Activated T-cell treated with anti-CD3 and anti-CD28 coated beads for 24 hours (primary cell): ENCODE data around the gene ZNF236.

Experiments used
- DNase-seq: peaks from one replicate; pipeline ENCODE4 v3.0.0-alpha.2; 2020; ENCODE audit warnings: low read depth

Gene ZNF236

GRCh38 chr18:76973520-76974266, 151.3 kb downstream of the ZNF236 start:
- DNase-seq: no peak

GRCh38 chr18:76974386-76974785, 152.0 kb downstream of the ZNF236 start:
- no peak for DNase-seq

DNA sequence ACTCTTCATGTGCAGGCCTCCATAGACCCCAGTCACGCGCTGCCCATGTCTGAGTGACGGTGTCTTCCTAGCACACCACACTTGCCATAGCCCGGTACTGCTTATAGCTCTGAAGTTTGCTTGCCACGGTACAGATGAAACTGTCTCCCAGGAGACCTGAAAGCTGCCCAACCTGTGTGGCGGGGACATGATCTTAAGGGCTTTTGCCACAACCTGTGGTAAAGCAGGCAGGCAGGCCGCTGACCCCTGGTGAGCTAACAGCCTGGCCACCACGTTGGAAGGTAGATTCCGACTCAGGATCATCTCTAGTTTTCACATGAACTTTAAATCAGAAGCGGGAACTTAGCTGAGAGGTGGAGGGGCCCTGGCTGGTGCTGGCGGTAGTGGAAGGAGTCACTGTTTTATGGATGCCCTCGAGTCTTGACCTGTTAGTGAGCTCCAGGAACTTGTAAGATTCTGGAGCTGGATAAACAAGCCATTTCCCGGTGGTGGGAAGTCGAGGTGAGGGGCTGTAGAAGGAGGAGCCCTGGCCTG, 153.3 kb downstream of the ZNF236 start:
- no peak for DNase-seq

GRCh38 chr18:76977108-76977621, 154.8 kb downstream of the ZNF236 start:
- no peak for DNase-seq

GRCh38 chr18:76977684-76978232, 155.4 kb downstream of the ZNF236 start:
- no peak for DNase-seq

DNA sequence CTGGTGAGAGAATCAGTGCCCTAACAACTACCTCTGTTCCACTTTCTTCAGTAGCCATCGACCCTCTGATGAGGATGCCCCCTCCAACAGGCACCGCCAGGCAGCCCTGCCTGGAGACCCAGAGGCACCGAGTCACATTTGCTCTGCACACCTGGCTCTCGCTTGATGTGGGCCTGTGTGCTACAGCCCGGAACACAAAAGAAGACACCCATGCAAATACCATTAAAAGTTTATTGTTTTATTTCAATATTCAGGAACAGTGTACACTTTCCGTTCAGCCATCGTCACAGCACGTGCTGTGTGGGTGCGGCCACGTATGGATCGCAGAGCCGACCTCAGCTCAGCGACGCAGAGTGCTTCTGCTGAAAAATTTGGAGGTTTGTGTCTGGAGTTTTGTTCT, 156.3 kb downstream of the ZNF236 start:
- no peak for DNase-seq

GRCh38 chr18:76979111-76979751, 156.9 kb downstream of the ZNF236 start:
- no peak for DNase-seq

- DNase-seq: no peak
Measured at GRCh38 chr18:76979906-76980305, 157.5 kb downstream of the ZNF236 start.

GRCh38 chr18:76980663-76981395, 158.5 kb downstream of the ZNF236 start:
- no peak for DNase-seq

DNA sequence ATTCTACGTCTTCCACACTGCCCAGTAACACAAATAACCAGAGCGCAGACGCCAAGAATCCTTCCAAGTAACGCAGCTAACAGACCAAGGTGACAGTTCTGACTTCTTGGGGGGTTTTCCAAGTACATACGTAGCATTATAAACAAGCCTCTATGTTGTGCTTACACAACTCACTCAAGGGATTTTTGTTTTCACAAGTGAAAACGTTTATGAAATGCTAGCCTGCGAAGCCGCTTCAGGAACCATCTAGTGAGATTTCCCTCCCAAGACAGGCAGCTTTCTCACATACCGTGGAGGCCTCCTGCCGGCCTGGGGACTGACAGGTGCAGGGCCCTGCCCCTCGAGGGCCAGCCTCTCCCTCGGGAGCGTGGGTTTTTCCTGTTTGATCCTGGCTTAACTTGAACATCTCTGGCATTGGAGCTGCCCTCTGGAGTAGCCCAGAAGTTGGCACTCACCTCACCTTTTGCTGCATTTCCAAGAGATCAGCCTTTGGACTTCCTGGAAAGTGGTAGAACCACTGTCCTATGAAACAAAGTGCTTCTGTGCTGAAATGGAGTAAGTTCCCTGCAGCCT, 159.1 kb downstream of the ZNF236 start:
- no peak for DNase-seq

- no peak for DNase-seq
Measured at GRCh38 chr18:76982038-76982437, 159.7 kb downstream of the ZNF236 start.

GRCh38 chr18:76982841-76983583, 160.7 kb downstream of the ZNF236 start:
- peak; percentile 80 for DNase-seq

- no peak for DNase-seq
Measured at GRCh38 chr18:76983613-76984051, 161.3 kb downstream of the ZNF236 start.

DNA sequence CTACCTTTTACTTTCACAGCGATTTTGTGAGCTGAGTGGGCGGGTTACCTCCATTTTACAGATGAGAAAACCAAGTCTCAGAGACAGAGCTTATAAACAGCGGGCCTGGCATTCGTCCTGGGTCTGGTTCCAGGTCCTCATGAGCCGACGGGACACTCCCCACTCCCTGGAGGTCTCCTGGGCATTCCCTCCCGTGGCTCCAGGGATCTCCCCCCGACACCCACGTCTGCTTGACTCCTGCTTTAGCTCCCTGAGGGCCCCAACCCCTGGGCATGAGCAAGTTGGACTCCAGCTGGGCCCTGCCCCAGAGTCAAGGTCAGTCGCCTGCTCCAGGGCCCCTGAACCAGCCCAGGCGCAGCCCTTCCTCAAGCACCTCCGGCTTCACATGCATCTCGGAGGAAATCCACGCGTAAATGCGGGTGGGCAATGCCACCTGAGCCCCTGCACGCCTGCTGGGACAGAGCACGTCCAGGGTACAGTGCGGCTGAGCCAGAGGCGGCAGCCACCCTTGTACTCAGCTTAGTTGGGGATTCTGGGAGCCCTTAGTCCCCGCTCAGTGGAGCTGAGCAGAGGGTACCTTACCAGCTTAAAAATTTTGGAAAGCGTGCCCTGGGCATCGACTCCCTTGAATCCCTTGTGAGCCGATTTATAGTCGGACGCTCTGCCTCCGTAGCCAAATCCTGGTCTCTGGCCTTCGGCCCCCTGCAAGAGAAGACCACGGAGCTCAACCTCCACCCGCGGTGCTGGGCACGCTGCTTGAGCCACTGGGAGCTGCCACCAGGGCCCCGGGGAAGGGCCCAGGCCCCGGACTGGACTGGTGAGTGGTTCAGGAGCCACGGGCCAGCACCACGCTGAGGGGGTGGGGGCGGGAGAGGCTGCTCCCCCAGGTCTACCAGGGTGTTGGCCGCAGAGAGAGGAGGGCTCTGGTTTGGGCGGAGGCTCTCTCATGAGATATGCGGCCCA, 162.1 kb downstream of the ZNF236 start:
- DNase-seq: no peak

DNA sequence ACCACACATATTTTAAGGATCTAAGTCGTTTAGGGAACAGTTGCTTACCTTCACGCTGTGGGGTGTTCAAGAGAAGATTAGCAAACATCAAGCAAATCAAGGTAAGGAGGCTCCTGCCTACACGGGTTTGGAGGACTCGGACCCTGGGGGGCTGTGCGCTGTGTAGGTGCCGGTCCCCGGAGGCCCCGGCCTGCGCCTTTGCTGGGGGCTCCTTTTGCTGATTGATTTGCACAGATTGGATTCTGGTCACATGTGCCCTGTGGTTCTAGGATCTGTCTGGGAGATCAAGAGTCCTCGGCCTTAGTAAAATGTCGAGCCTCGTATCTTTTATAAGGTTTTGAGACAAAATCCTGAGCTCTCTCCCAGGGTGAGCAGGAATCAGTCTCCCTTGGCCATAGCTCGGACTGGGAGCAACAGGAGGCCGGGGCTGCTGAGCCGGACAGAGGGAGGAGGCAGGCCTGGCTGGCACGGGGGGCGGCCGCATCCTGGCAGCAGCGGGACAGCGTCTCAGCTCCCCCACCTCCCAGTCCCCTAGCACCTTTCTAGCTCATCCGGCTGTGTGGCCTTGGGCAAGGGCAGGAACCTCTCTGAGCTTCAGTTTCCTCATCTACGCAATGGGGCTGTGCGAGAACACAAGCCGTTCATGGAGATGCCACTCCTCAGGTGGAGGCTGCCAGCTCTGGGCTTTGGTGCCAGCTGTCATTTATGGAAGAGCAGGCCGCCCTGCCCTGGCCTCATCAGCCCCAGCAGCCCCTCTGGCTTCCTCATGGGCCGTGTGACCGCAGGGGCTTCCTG, 163.0 kb downstream of the ZNF236 start:
- DNase-seq: no peak

- no peak for DNase-seq
Measured at GRCh38 chr18:76985951-76986236, 163.5 kb downstream of the ZNF236 start.

GRCh38 chr18:76986406-76986805, 164.0 kb downstream of the ZNF236 start:
- DNase-seq: no peak

- DNase-seq: no peak
Measured at GRCh38 chr18:76988031-76988826, 165.9 kb downstream of the ZNF236 start.
